Measurements from ENCODE around the gene CDKN1C. TPM values are rescaled to one million over a fixed set of nuclear protein-coding genes. Genes with fewer than 3 reads are reported as not detected.

The CDKN1C gene
- total RNA-seq, 1 experiment from 2014 or later, result 15.0 TPM

DNA sequence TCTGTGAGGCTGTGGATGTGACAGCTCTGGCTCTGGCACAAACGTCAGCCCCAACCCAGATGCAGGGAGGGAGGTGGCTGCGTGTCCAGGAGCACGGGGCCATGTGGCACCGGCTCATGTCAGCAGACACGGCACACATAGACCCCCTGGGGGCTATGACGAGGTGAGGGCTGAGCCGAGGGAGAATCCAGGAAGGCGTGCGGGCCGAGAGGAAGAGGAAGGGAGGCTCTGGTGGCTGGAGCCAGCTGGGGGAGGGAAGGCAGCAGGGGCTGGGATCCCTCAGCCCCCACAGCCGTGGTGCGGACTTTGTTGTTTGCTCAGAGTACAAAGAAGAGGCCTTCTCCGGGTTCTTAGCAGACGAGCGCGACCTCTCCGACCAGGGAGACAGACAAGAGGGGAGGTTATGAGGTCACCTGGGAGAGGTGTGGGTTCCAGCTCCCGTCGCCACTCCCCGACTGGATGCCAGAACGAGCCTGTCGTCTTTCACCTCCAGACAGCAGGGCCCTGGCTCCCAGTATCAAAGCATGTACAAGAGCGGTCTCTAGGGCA lies 46.1 kb downstream of the CDKN1C start:
- H3K27ac ChIP-seq, result no peak overlapping the region
- 0 out of 2 replicates have a peak, but pooled peaks cover 3% of the 10 kb centered on the region for H3K27me3 ChIP-seq (replicated peaks)
- H3K9me3 ChIP-seq (replicated peaks), result no peaks in the 10 kb centered on the region
- no peak overlapping the region for H3K4me3 ChIP-seq
- H3K4me1 ChIP-seq (replicated peaks), result no peaks in the 10 kb centered on the region
- no peak for DNase-seq (ENCODE audit: low read depth in 1 of 2, low spot score in 2 of 2)
- H3K36me3 ChIP-seq, result no peaks in the 10 kb centered on the region

DNA sequence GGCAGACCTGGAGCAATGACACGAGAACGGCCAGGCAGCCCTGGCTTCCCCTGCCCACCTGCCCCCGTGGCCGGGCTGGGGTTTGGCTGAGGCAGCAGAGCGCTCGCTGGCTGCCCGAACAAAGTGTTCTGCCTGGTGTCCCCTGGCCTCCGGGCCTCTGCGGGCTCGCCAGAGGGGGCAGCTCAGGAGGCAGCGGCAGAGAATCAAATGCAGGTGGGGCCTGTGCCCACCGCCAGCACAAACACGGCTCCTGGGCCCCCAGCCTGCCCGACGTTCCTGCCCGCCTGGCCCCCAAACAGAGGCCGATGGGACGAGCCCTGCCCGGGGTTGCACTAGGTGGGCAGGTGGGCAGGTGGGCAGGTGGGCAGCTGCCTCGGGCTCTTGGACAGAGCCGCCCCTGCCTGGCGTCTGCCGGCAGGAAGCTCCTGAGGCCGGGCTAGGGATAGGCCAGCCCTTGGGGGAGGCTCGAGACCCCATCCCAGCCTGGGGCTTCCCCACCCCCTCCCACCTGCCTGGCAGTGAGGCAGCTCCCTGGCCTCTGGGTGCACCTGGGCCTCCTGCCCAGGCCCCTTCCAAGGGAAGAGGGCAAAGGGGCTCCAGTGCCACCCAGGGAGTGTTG lies 46.8 kb downstream of the CDKN1C start:
- H3K36me3 ChIP-seq, result no peaks in the 10 kb centered on the region
- no peaks in the 10 kb centered on the region for H3K4me1 ChIP-seq (replicated peaks)
- no peak for DNase-seq (ENCODE audit: low read depth in 1 of 2, low spot score in 2 of 2)
- no peak overlapping the region for H3K27ac ChIP-seq
- 0 out of 2 replicates have a peak, but pooled peaks cover 3% of the 10 kb centered on the region for H3K27me3 ChIP-seq (replicated peaks)
- no peaks in the 10 kb centered on the region for H3K9me3 ChIP-seq (replicated peaks)
- H3K4me3 ChIP-seq, result no peak overlapping the region

DNA sequence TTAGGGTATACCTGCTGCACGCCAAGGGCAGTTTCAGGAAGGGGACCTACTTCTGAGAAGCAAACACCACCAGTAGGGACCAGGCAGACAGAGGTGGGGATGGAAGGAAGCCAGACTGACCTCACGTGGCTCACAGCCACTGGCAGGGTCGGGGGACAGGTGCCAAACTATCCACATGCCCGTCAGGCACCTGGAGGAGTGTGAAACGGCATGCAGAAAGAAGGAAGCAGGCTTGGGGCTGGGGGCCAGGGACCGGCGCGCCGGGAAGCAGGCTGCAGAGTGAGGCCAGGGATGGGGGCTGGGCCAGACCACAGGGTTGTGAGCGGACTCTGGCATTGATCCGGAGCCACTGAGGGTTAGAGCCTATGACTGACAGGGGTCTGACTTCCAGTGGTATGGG lies 47.5 kb downstream of the CDKN1C start:
- no peaks in the 10 kb centered on the region for H3K9me3 ChIP-seq (replicated peaks)
- no peak overlapping the region for H3K4me3 ChIP-seq
- 0 out of 2 replicates have a peak, but pooled peaks cover 3% of the 10 kb centered on the region for H3K27me3 ChIP-seq (replicated peaks)
- DNase-seq (ENCODE audit: low read depth in 1 of 2, low spot score in 2 of 2), result no peak
- no peaks in the 10 kb centered on the region for H3K36me3 ChIP-seq
- no peak overlapping the region for H3K27ac ChIP-seq
- no peaks in the 10 kb centered on the region for H3K4me1 ChIP-seq (replicated peaks)

- Histone ChIP-seq H3K9me3 (replicated peaks) (no peaks in the 10 kb centered on the region), H3K4me3 (no peak overlapping the region), H3K36me3 (no peaks in the 10 kb centered on the region), H3K27me3 (replicated peaks) (0 out of 2 replicates have a peak, but pooled peaks cover 3% of the 10 kb centered on the region), H3K4me1 (replicated peaks) (no peaks in the 10 kb centered on the region), H3K27ac (no peak overlapping the region)
- DNase-seq (ENCODE audit: low read depth in 1 of 2, low spot score in 2 of 2), result no peak
Observed at GRCh38 chr11:2837651-2838050, 47.9 kb downstream of the CDKN1C start.

- H3K27me3 ChIP-seq (replicated peaks), result 0 out of 2 replicates have a peak, but pooled peaks cover 3% of the 10 kb centered on the region
- DNase-seq (ENCODE audit: low read depth in 1 of 2, low spot score in 2 of 2), result peak; percentile 29 to 75
- no peak overlapping the region for H3K4me3 ChIP-seq
- no peaks in the 10 kb centered on the region for H3K4me1 ChIP-seq (replicated peaks)
- H3K36me3 ChIP-seq, result no peaks in the 10 kb centered on the region
- no peaks in the 10 kb centered on the region for H3K9me3 ChIP-seq (replicated peaks)
- H3K27ac ChIP-seq, result no peak overlapping the region
Observed at GRCh38 chr11:2837096-2837601, 48.4 kb downstream of the CDKN1C start.

- no peaks in the 10 kb centered on the region for H3K9me3 ChIP-seq (replicated peaks)
- no peak for DNase-seq (ENCODE audit: low read depth in 1 of 2, low spot score in 2 of 2)
- no peak overlapping the region for H3K27ac ChIP-seq
- H3K27me3 ChIP-seq (replicated peaks), result 0 out of 2 replicates have a peak, but pooled peaks cover 3% of the 10 kb centered on the region
- H3K4me1 ChIP-seq (replicated peaks), result no peaks in the 10 kb centered on the region
- no peak overlapping the region for H3K4me3 ChIP-seq
- H3K36me3 ChIP-seq, result no peaks in the 10 kb centered on the region
Observed at GRCh38 chr11:2836315-2837095, 49.1 kb downstream of the CDKN1C start.

DNA sequence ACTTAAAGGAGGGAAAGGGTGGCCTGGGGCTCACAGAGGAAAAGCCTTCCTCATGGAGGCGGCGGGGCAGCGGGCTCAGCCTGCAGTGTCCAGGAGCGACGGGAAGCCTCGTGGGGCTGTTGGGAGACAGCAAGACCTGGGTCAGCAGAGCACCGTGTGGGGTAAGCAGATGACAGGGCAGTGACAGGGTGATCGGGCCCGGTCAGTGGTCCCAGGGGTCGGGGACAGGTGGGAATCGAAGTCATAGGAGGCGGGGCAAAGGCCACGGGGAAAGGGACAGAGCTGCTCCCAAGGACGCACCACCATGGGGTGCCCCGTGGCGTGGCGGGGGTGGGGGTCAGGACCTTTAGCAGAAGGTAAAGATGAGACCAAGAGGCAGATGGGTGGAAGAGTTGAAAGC lies 49.8 kb downstream of the CDKN1C start:
- Histone ChIP-seq H3K4me3 (no peak overlapping the region), H3K36me3 (no peaks in the 10 kb centered on the region), H3K4me1 (replicated peaks) (no peaks in the 10 kb centered on the region), H3K9me3 (replicated peaks) (no peaks in the 10 kb centered on the region), H3K27me3 (replicated peaks) (0 out of 2 replicates have a peak, but pooled peaks cover 3% of the 10 kb centered on the region), H3K27ac (no peak overlapping the region)
- DNase-seq (ENCODE audit: low read depth in 1 of 2, low spot score in 2 of 2), result no peak

GRCh38 chr11:2835296-2835695 lies 50.3 kb downstream of the CDKN1C start:
- H3K27ac ChIP-seq, result no peak overlapping the region
- H3K27me3 ChIP-seq (replicated peaks), result 0 out of 2 replicates have a peak, but pooled peaks cover 3% of the 10 kb centered on the region
- H3K4me3 ChIP-seq, result no peak overlapping the region
- H3K4me1 ChIP-seq (replicated peaks), result no peaks in the 10 kb centered on the region
- no peak for DNase-seq (ENCODE audit: low read depth in 1 of 2, low spot score in 2 of 2)
- no peaks in the 10 kb centered on the region for H3K36me3 ChIP-seq
- H3K9me3 ChIP-seq (replicated peaks), result no peaks in the 10 kb centered on the region

DNA sequence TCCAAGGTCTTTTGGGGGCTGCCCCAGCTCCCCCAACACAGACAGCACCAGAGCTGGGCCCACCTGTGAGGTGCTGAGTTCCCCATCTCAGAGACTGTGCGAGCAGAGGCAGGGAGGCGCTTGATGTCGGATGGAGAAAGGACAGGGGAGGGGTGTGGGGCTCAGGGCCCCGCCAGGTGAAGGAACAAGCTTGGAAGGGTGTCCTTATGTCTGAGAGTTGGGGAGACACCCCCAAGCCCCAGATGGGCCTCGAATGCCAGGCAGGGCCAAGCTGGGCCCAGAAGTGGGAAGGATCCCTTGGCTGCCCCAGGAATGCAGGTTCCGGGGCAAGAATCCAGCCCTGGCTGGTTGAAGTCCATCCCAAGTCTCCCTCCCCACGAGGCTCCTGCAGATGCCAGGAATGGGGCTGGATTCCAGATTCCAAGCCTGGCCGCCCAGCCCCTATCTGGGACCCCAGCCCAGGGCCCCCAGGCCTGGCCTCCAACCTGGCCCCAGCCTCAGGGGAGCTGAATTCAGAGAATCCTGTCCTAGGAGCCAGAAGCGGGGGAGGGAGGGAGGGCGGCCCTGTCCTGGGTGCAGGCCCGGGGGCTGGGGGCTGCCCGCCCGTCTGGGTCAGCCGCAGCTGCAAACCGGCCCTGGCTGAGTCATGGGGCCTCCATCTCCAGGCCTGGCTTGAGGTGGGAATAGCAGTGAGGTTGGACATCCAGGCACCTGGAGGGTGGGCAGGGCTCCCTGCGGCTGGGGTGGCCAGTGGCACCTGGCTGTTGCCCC lies 50.9 kb downstream of the CDKN1C start:
- H3K27ac ChIP-seq, result no peak overlapping the region
- DNase-seq (ENCODE audit: low read depth in 1 of 2, low spot score in 2 of 2), result no peak
- H3K4me1 ChIP-seq (replicated peaks), result no peaks in the 10 kb centered on the region
- H3K4me3 ChIP-seq, result no peak overlapping the region
- 0 out of 2 replicates have a peak, but pooled peaks cover under 1% of the 10 kb centered on the region for H3K27me3 ChIP-seq (replicated peaks)
- H3K9me3 ChIP-seq (replicated peaks), result no peaks in the 10 kb centered on the region
- no peaks in the 10 kb centered on the region for H3K36me3 ChIP-seq

DNA sequence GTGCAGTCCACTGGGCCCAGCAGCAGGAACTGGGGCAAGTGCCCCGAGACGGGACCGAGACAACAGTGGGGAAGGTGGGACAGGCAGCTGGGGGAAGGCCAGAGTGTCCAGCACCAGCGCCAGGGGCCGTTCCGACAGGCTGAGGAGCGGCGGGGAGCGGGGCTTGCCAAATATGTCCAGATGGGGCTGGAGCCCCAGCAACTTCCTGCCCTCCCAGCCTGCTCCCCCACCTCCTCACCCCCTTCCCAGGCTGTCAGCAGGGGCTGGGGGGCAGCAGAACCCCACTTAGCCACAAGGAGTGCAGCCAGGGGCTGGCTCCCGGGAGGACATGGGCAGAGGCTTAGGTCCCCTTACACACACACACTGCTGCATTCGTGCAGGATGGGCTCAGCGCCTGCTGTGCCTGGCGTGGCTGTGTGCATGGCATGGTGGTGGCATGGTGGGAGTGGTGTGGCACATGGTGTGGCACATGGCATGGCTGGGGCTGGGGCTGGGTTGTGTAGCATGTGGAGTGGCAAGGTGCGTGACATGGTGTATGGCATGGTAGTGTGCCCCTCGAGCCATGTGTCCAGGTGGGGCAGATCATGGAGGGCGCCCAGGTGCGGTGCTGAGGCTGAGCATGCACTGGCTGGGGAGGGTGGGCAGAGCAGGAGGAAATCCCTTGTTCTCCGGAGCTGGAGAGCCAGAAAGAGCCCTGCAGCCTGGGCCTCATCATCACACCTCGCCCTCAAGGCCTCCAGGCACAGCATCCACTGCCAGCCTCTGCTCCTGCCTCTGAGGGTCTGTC lies 51.7 kb downstream of the CDKN1C start:
- Histone ChIP-seq H3K4me3 (no peak overlapping the region), H3K36me3 (no peaks in the 10 kb centered on the region), H3K27ac (no peak overlapping the region), H3K27me3 (replicated peaks) (no peaks in the 10 kb centered on the region), H3K9me3 (replicated peaks) (peaks cover 7% of the 10 kb centered on the region), H3K4me1 (replicated peaks) (no peaks in the 10 kb centered on the region)
- DNase-seq (ENCODE audit: low read depth in 1 of 2, low spot score in 2 of 2), result no peak

Data from SJSA1 (cell line).